DND-41 (cell line): ENCODE data around the gene ALDH1A3.

Experiments
- ATAC-seq: fragments of 200-7000 bp; cut with Tn5 transposase; 3 replicates; pipeline ENCODE4 v1.9.1; 2021; ENCODE audit warnings: low read depth; ENCODE audit not compliant: insufficient read depth
- DNase-seq: peaks from one replicate; pipeline ENCODE4 v3.0.0-alpha.2; 2020
- H2AFZ ChIP-seq: 2 replicates; pipeline ENCODE4 v1.6.0; 2012; ENCODE audit warnings: low read depth, low read length
- H3K27ac ChIP-seq: 2 replicates; pipeline ENCODE4 v1.5.1; 2012; ENCODE audit warnings: low read length, inconsistent platforms
- H3K27me3 ChIP-seq: fragments of 200-600 bp; sonication (generic); 2 replicates; pipeline ENCODE4 v1.6.0; 2012; ENCODE audit warnings: low read length, mild to moderate bottlenecking, inconsistent platforms; ENCODE audit not compliant: insufficient read depth, poor library complexity
- H3K36me3 ChIP-seq: 2 replicates; pipeline ENCODE4 v1.5.1; 2012; ENCODE audit warnings: low read length, inconsistent platforms; ENCODE audit not compliant: insufficient read depth
- H3K4me1 ChIP-seq: 2 replicates; pipeline ENCODE4 v1.5.1; 2012; ENCODE audit warnings: mild to moderate bottlenecking, low read length; ENCODE audit not compliant: insufficient read depth
- H3K4me2 ChIP-seq: 2 replicates; pipeline ENCODE4 v1.6.0; 2012; ENCODE audit warnings: mild to moderate bottlenecking, moderate library complexity, low read length, inconsistent platforms; ENCODE audit not compliant: insufficient read depth
- H3K4me3 ChIP-seq, 2 experiments: fragments of 200-600 bp in 1 of 2; shearing (Covaris generic) in 1 of 2; 2 replicates each; pipeline ENCODE4 v1.5.1; 2012 to 2016; ENCODE audit warnings: inconsistent platforms in 2 of 2, low read length in 2 of 2, mild to moderate bottlenecking in 2 of 2, low read depth in 1 of 2, moderate library complexity in 1 of 2
- H3K79me2 ChIP-seq: 2 replicates; pipeline ENCODE4 v1.6.0; 2012; ENCODE audit warnings: low read length, inconsistent platforms; ENCODE audit not compliant: insufficient read depth
- H3K9ac ChIP-seq: 2 replicates; pipeline ENCODE4 v1.6.0; 2012; ENCODE audit warnings: low read depth, mild to moderate bottlenecking, inconsistent platforms, low read length, moderate library complexity
- H3K9me3 ChIP-seq: 2 replicates; pipeline ENCODE4 v1.5.1; 2012; ENCODE audit warnings: low read length, moderate library complexity, mild to moderate bottlenecking, inconsistent platforms; ENCODE audit not compliant: insufficient read depth, severe bottlenecking
- H4K20me1 ChIP-seq: 2 replicates; pipeline ENCODE4 v1.6.0; 2012; ENCODE audit warnings: low read length; ENCODE audit not compliant: insufficient read depth
- CTCF ChIP-seq: IDR thresholded peaks from 2 replicates; pipeline ENCODE4 v1.5.1; 2012; ENCODE audit warnings: borderline replicate concordance, low read length, moderate library complexity, mild to moderate bottlenecking; ENCODE audit not compliant: poor library complexity, severe bottlenecking; ENCODE audit errors: extremely low read depth
- EZH2 ChIP-seq: IDR thresholded peaks from 3 replicates; pipeline ENCODE4 v1.6.1; 2012; ENCODE audit warnings: borderline replicate concordance, low read depth, mild to moderate bottlenecking, moderate library complexity, low read length, inconsistent platforms; ENCODE audit not compliant: severe bottlenecking

The ALDH1A3 gene

GRCh38 chr15:100926258-100926657 is 46.6 kb downstream of the ALDH1A3 start:
- Histone ChIP-seq H3K27me3 (no peaks in the 10 kb centered on the region), H3K9ac (no peak overlapping the region), H3K79me2 (no peaks in the 10 kb centered on the region), H3K27ac (no peak overlapping the region), H3K36me3 (no peaks in the 10 kb centered on the region), H3K4me2 (no peak overlapping the region), H2AFZ (no peak overlapping the region), H4K20me1 (no peaks in the 10 kb centered on the region), H3K4me1 (no peaks in the 10 kb centered on the region), H3K4me3 (no peak overlapping the region), H3K9me3 (no peaks in the 10 kb centered on the region)
- TF ChIP-seq EZH2 (no peak), CTCF (peak; percentile 19)
- no peak for DNase-seq
- ATAC-seq: no peak

GRCh38 chr15:100926971-100927756 is 47.5 kb downstream of the ALDH1A3 start:
- Histone ChIP-seq H3K4me2 (no peak overlapping the region), H3K27ac (no peak overlapping the region), H3K9me3 (no peaks in the 10 kb centered on the region), H3K4me3 (no peak overlapping the region), H4K20me1 (no peaks in the 10 kb centered on the region), H3K36me3 (no peaks in the 10 kb centered on the region), H3K9ac (no peak overlapping the region), H2AFZ (no peak overlapping the region), H3K27me3 (no peaks in the 10 kb centered on the region), H3K79me2 (no peaks in the 10 kb centered on the region), H3K4me1 (no peaks in the 10 kb centered on the region)
- ATAC-seq (no peak), DNase-seq (no peak)
- no peak for TF ChIP-seq EZH2

- H3K36me3 ChIP-seq: no peaks in the 10 kb centered on the region
- H3K27ac ChIP-seq: no peak overlapping the region
These were observed 49.1 kb downstream of the ALDH1A3 start for GRCh38 chr15:100928632-100929280.

More at GRCh38 chr15:100928632-100929280, 49.1 kb downstream of the ALDH1A3 start:
- no peaks in the 10 kb centered on the region for H3K79me2 ChIP-seq
- no peak overlapping the region for H3K4me3 ChIP-seq
- H3K9ac ChIP-seq: no peak overlapping the region
- TF ChIP-seq CTCF (no peak), EZH2 (no peak)
- H3K4me1 ChIP-seq: no peaks in the 10 kb centered on the region
- no peak for ATAC-seq
- DNase-seq: no peak
- no peaks in the 10 kb centered on the region for H4K20me1 ChIP-seq
- H3K9me3 ChIP-seq: no peaks in the 10 kb centered on the region
- H2AFZ ChIP-seq: no peak overlapping the region
- H3K27me3 ChIP-seq: no peaks in the 10 kb centered on the region
- H3K4me2 ChIP-seq: no peak overlapping the region
